ENCODE results near the gene FOXD4L3.
"Not testable (repeated sequence)": the region's sequence is repeated elsewhere in the genome, so short reads cannot be mapped to it uniquely, and the experiment has no call there.

DNA sequence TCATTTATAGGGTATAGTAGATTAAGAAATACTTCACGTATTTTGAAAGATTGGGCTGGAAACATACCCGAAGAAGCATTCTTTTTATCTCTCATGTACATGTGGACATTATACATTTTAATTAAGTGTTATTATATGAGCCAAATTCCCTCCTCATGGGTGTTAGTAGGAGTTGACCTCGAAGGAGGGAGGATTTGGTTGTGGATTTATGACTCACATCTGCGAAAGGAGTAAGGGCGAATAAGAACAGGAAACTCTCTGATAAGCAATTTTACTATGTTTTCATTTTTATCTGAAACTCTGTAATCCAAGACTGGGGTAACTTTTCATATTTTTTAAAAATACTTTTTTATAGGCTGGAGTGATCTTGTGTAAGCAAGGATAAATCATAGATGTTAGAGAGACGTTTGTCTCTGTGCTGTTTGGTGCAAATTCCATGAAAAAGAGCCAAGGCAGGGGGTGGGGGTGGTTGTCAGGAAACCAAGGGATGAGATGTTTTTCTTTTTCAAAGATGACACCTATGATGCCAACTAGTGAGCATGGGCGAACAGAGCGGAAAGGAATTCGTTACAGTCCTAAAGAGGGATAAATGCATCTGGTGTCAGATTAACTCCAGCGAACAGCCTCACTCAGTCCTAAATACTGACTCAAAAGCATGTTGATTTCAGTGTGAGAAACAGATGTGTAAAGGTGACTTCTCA is 34.1 kb downstream of the FOXD4L3 start:
- not testable (repeated sequence) for TF ChIP-seq YY1 (IDR thresholded peaks at IDR 0.05; ENCODE audit: insufficient read depth, insufficient read length); SUZ12 (IDR thresholded peaks at IDR 0.05; ENCODE audit: extremely low read depth, insufficient read depth, insufficient read length); ZNF274 (IDR thresholded peaks at IDR 0.05; ENCODE audit: low read depth, low read length)

Data from NT2/D1 (cell line).